ENCODE measurements around the gene CCSER2. TPM values are rescaled to one million over a fixed set of nuclear protein-coding genes. Genes with fewer than 3 reads are reported as not detected.

CCSER2 gene
- total and polyA plus RNA-seq, 2 donors (not counting 1 experiment from before 2014, with no cell fraction given), result 6.0 to 45.9 TPM

DNA sequence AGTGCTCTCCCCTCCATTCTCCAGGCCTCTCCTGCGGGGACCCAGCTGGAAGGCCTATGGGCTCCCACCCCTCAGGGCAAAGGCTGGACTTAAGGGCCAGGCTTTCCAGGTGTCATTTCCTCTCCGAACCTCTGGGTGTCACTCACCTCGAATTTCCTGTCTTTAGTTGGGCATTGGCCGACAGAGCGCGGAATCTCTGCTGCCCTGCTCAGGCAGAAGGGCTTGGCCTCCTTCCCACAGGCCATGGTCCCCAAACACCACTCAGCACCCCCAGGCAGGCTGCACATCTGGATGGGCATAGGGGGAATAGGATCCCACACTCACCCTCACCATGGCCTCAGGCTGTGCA is 212.9 kb downstream of the CCSER2 start:
- Mint-ChIP-seq H3K4me3 (peak overlapping the region; percentile 65), H3K9me3 (ENCODE audit: insufficient read depth) (no peaks in the 10 kb centered on the region), H3K27ac (peak overlapping the region; percentile 15), H3K27me3 (peaks cover 37% of the 10 kb centered on the region), H3K4me1 (peaks cover 9% of the 10 kb centered on the region)
- no peak for TF ChIP-seq EZH2 (IDR thresholded peaks at IDR 0.05; ENCODE audit: borderline replicate concordance, insufficient read depth, low read depth, low read length, poor library complexity, severe bottlenecking)
- TF ChIP-seq, protein P1, sequence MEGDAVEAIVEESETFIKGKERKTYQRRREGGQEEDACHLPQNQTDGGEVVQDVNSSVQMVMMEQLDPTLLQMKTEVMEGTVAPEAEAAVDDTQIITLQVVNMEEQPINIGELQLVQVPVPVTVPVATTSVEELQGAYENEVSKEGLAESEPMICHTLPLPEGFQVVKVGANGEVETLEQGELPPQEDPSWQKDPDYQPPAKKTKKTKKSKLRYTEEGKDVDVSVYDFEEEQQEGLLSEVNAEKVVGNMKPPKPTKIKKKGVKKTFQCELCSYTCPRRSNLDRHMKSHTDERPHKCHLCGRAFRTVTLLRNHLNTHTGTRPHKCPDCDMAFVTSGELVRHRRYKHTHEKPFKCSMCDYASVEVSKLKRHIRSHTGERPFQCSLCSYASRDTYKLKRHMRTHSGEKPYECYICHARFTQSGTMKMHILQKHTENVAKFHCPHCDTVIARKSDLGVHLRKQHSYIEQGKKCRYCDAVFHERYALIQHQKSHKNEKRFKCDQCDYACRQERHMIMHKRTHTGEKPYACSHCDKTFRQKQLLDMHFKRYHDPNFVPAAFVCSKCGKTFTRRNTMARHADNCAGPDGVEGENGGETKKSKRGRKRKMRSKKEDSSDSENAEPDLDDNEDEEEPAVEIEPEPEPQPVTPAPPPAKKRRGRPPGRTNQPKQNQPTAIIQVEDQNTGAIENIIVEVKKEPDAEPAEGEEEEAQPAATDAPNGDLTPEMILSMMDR (IDR thresholded peaks at IDR 0.05), result no peak
- no peak for DNase-seq
- ATAC-seq (ENCODE audit: low read depth), result no peak
- POLR2A ChIA-PET, result no interaction called here
- Histone ChIP-seq H3K9ac (ENCODE audit: low read length) (no peak overlapping the region), H3K4me2 (replicated peaks; ENCODE audit: low read depth, low read length, poor library complexity, severe bottlenecking) (peak overlapping the region; percentile 72), H3K36me3 (replicated peaks in 1 of 2; ENCODE audit: control extremely low read depth in 1 of 2, control insufficient read depth in 1 of 2, extremely low read depth in 1 of 2, insufficient read depth in 2 of 2, low read length in 1 of 2) (no peaks in the 10 kb centered on the region), H3K27me3 (replicated peaks in 1 of 4; ENCODE audit: control extremely low read depth in 1 of 4, control insufficient read depth in 3 of 4, insufficient read depth in 4 of 4, low read length in 3 of 4) (peaks cover 0 to 25% (median 5%) of the 10 kb centered on the region in 4 experiments), H3K9me3 (ENCODE audit: control extremely low read depth in 1 of 3, control insufficient read depth in 2 of 3, insufficient read depth in 1 of 3, low read length in 2 of 3) (no peaks in the 10 kb centered on the region), H3K27ac (ENCODE audit: low read length in 2 of 2) (no peak overlapping the region), H4K20me1 (ENCODE audit: control insufficient read depth, insufficient read depth, low read length, poor library complexity, severe bottlenecking) (no peaks in the 10 kb centered on the region), H2AFZ (ENCODE audit: insufficient read depth, low read depth, low read length, poor library complexity, severe bottlenecking) (peak overlapping the region; percentile 78), H3K4me1 (ENCODE audit: control insufficient read depth in 2 of 2, insufficient read depth in 2 of 2, low read length in 2 of 2) (peaks cover 7 to 12% of the 10 kb centered on the region in 2 donors), H3K79me2 (ENCODE audit: control insufficient read depth, insufficient read depth, low read length) (no peaks in the 10 kb centered on the region), H3K4me3 (ENCODE audit: control extremely low read depth in 1 of 5, extremely low read depth in 1 of 5, insufficient read depth in 1 of 5, low read depth in 2 of 5, low read length in 4 of 5) (no peak overlapping the region)
- 52% methylated on average over 3 of the region's 6 CpGs for WGBS (ENCODE audit: insufficient coverage)
- CTCF ChIA-PET, result interaction anchor here (2.4 to 10.2 kb wide), 2 partner anchors 167 to 276 kb away, joined by 11 to 267 read pairs; no protein-coding TSS in a partner anchor
- intact Hi-C loops (cut with micrococcal nuclease), result no loop called here

DNA sequence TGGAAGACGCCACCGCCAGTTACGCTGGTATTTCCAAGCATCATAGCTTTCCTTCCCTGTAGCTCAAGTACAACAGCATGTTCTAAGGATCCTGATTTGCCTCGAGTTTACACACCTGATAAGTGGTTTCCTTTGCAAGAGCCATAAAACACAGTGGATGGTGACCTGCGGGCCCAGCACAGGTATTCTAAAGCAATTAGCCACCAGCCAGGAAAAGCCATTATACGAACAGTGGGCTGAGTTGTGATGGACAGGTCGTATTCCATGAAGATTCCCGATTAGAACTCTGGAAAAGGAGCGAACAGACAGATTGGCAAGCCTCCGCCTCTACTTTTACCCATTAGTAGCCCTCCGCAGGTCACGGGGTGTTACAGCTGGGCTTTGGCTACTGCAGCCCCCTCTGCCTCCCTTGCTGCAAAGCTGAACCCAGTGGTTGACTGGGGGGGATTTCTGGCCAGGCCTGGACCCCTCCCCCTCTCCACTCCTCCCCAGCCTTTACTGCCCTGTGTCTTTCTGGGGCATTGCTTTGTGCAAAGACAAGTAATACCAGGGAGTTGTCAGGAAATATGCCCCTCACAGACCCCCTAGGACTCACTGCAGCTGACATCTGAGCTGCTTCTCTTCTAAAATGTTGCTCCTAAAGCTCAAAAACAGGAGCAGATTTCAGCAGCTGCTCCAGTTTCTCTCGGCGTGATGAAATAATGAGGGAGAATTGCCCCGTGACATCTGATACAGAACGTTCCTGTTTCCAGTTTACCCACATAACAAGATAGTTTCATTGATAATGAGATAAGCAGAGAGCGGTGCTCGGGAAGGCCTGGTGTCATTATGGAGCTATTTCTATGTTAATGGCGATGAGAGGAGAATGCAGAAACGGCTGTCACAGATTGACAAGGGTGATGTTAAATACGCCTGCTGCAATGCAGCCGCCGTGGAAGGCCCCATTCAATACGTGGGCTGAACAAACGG is 214.4 kb downstream of the CCSER2 start:
- no peaks in the 10 kb centered on the region for H3K9me3 ChIP-seq (ENCODE audit: control extremely low read depth in 1 of 3, control insufficient read depth in 2 of 3, insufficient read depth in 1 of 3, low read length in 2 of 3)
- DNase-seq (no peak), ATAC-seq (ENCODE audit: low read depth) (no peak)
- ChIA-PET POLR2A (no interaction called here), CTCF (interaction anchor here (0.6 to 10.2 kb wide), 3 partner anchors 8 to 278 kb away, joined by 3 to 267 read pairs (median 3); no protein-coding TSS in a partner anchor)
- intact Hi-C loops (cut with micrococcal nuclease), result no loop called here
- no peak overlapping the region for H3K9ac ChIP-seq (ENCODE audit: low read length)
- peaks cover 7 to 12% of the 10 kb centered on the region in 2 donors for H3K4me1 ChIP-seq (ENCODE audit: control insufficient read depth in 2 of 2, insufficient read depth in 2 of 2, low read length in 2 of 2)
- TF ChIP-seq, protein P1 (IDR thresholded peaks at IDR 0.05), result no peak
- TF ChIP-seq EZH2 (IDR thresholded peaks at IDR 0.05; ENCODE audit: borderline replicate concordance, insufficient read depth, low read depth, low read length, poor library complexity, severe bottlenecking), result no peak
- no peaks in the 10 kb centered on the region for H3K9me3 Mint-ChIP-seq (ENCODE audit: insufficient read depth)
- no peak overlapping the region for H3K4me3 Mint-ChIP-seq
- no peaks in the 10 kb centered on the region for H3K36me3 ChIP-seq (replicated peaks in 1 of 2; ENCODE audit: control extremely low read depth in 1 of 2, control insufficient read depth in 1 of 2, extremely low read depth in 1 of 2, insufficient read depth in 2 of 2, low read length in 1 of 2)
- H3K27ac Mint-ChIP-seq, result no peak overlapping the region
- H4K20me1 ChIP-seq (ENCODE audit: control insufficient read depth, insufficient read depth, low read length, poor library complexity, severe bottlenecking), result no peaks in the 10 kb centered on the region
- H2AFZ ChIP-seq (ENCODE audit: insufficient read depth, low read depth, low read length, poor library complexity, severe bottlenecking), result no peak overlapping the region
- H3K27me3 ChIP-seq (replicated peaks in 1 of 4; ENCODE audit: control extremely low read depth in 1 of 4, control insufficient read depth in 3 of 4, insufficient read depth in 4 of 4, low read length in 3 of 4), result peaks cover 0 to 25% (median 5%) of the 10 kb centered on the region in 4 experiments
- no peaks in the 10 kb centered on the region for H3K79me2 ChIP-seq (ENCODE audit: control insufficient read depth, insufficient read depth, low read length)
- no peak overlapping the region for H3K27ac ChIP-seq (ENCODE audit: low read length in 2 of 2)
- no peak overlapping the region for H3K4me2 ChIP-seq (replicated peaks; ENCODE audit: low read depth, low read length, poor library complexity, severe bottlenecking)
- peaks cover 7% of the 10 kb centered on the region for H3K4me1 Mint-ChIP-seq
- WGBS (ENCODE audit: insufficient coverage), result 66% methylated on average over 12 of the region's 25 CpGs
- no peak overlapping the region for H3K4me3 ChIP-seq (ENCODE audit: control extremely low read depth in 1 of 5, extremely low read depth in 1 of 5, insufficient read depth in 1 of 5, low read depth in 2 of 5, low read length in 4 of 5)
- peaks cover 33% of the 10 kb centered on the region for H3K27me3 Mint-ChIP-seq
